ENCODE data around the gene ELP2.

The ELP2 gene

GRCh38 chr18:36191711-36192110 lies 62.0 kb downstream of the ELP2 start:
- Histone ChIP-seq H3K79me1 (replicated peaks; ENCODE audit: low read length, poor library complexity, severe bottlenecking) (peaks cover 41% of the 10 kb centered on the region), H3K23ac (ENCODE audit: low read length in 2 of 2) (no peak overlapping the region), H3K4me1 (ENCODE audit: control insufficient read depth, insufficient read depth, low read depth, low read length) (peaks cover 11% of the 10 kb centered on the region), H2BK15ac (ENCODE audit: low read depth, poor library complexity, severe bottlenecking) (no peak overlapping the region), H2AK5ac (ENCODE audit: low read length, severe bottlenecking) (no peak overlapping the region), H3K9ac (ENCODE audit: low read length) (no peak overlapping the region), H3K4me3 (ENCODE audit: insufficient read depth in 1 of 2, low read depth in 1 of 2, low read length in 2 of 2) (no peak overlapping the region), H3K14ac (ENCODE audit: low read length in 2 of 2) (no peak overlapping the region), H3K27me3 (ENCODE audit: control insufficient read depth in 1 of 2, insufficient read depth in 1 of 2, low read length in 2 of 2) (no peaks in the 10 kb centered on the region), H2AFZ (ENCODE audit: low read depth, low read length) (no peak overlapping the region), H3K9me3 (ENCODE audit: control insufficient read depth, low read length) (no peaks in the 10 kb centered on the region), H3K36me3 (ENCODE audit: control insufficient read depth in 1 of 2, insufficient read depth in 2 of 2, low read depth in 1 of 2, low read length in 2 of 2) (peaks cover 7 to 14% of the 10 kb centered on the region in 2 experiments), H3K4me2 (ENCODE audit: low read length, poor library complexity, severe bottlenecking) (no peak overlapping the region), H2BK120ac (ENCODE audit: low read depth, low read length) (no peak overlapping the region), H4K91ac (ENCODE audit: low read length) (no peak overlapping the region), H2BK12ac (ENCODE audit: low read length in 2 of 2) (no peak overlapping the region), H2BK5ac (ENCODE audit: low read depth, low read length, poor library complexity, severe bottlenecking) (no peak overlapping the region), H3K4ac (ENCODE audit: low read depth in 1 of 2, low read length in 2 of 2) (no peak overlapping the region), H3K18ac (ENCODE audit: low read depth in 1 of 2, low read length in 2 of 2) (no peak overlapping the region), H3K27ac (ENCODE audit: low read length, poor library complexity, severe bottlenecking) (no peak overlapping the region), H4K8ac (ENCODE audit: low read length) (no peak overlapping the region)
- DNase-seq, result no peak
- 88% methylated on average over 1 of the region's 1 CpG for WGBS

DNA sequence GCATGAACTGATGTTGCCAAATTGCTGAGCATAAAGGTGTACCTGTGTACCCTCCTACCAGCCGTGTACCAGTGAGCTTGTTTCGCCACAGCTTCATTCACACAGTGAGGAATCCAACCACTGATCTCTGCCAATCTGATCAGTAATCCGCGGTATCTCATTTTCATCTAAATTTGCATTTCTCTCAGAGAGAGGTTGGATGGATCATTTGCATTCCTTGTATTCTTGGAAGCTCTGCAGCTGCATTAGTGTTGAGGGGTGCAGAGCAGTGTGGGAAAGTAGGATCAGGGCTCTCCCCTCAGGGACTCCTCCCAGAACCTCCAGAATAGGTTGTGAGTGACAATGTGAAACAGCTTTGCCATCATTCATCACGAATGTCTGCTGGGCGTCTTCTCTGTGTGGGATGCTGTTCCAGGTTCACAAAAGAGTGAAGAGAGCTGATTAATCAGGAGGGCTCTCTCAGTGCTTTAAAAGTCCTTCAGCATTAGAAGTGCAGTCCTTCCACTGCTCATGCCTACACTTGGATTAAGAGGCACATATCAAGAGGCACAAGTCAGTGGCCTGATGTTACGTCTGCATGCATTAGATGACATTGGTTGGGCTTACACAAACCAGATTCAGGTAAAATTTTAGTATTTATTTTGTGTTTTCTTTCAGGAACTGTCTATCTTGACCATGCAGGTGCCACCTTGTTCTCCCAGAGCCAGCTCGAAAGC lies 65.1 kb downstream of the ELP2 start:
- no peak overlapping the region for H2BK12ac ChIP-seq (ENCODE audit: low read length in 2 of 2)
- H4K8ac ChIP-seq (ENCODE audit: low read length), result no peak overlapping the region
- no peak overlapping the region for H4K91ac ChIP-seq (ENCODE audit: low read length)
- no peaks in the 10 kb centered on the region for H3K9me3 ChIP-seq (ENCODE audit: control insufficient read depth, low read length)
- no peak overlapping the region for H2BK5ac ChIP-seq (ENCODE audit: low read depth, low read length, poor library complexity, severe bottlenecking)
- H3K4me3 ChIP-seq (ENCODE audit: insufficient read depth in 1 of 2, low read depth in 1 of 2, low read length in 2 of 2), result no peak overlapping the region
- no peak overlapping the region for H3K4me2 ChIP-seq (ENCODE audit: low read length, poor library complexity, severe bottlenecking)
- H3K23ac ChIP-seq (ENCODE audit: low read length in 2 of 2), result no peak overlapping the region
- 85% methylated on average over 6 of the region's 8 CpGs for WGBS
- DNase-seq, result no peak
- H3K4ac ChIP-seq (ENCODE audit: low read depth in 1 of 2, low read length in 2 of 2), result no peak overlapping the region
- no peak overlapping the region for H2BK120ac ChIP-seq (ENCODE audit: low read depth, low read length)
- no peak overlapping the region for H3K27ac ChIP-seq (ENCODE audit: low read length, poor library complexity, severe bottlenecking)
- no peak overlapping the region for H3K9ac ChIP-seq (ENCODE audit: low read length)
- peaks cover 34% of the 10 kb centered on the region for H3K79me1 ChIP-seq (replicated peaks; ENCODE audit: low read length, poor library complexity, severe bottlenecking)
- H2AK5ac ChIP-seq (ENCODE audit: low read length, severe bottlenecking), result no peak overlapping the region
- H2BK15ac ChIP-seq (ENCODE audit: low read depth, poor library complexity, severe bottlenecking), result no peak overlapping the region
- no peaks in the 10 kb centered on the region for H3K4me1 ChIP-seq (ENCODE audit: control insufficient read depth, insufficient read depth, low read depth, low read length)
- H3K18ac ChIP-seq (ENCODE audit: low read depth in 1 of 2, low read length in 2 of 2), result no peak overlapping the region
- H2AFZ ChIP-seq (ENCODE audit: low read depth, low read length), result no peak overlapping the region
- H3K36me3 ChIP-seq (ENCODE audit: control insufficient read depth in 1 of 2, insufficient read depth in 2 of 2, low read depth in 1 of 2, low read length in 2 of 2), result peaks cover 16 to 20% of the 10 kb centered on the region in 2 experiments
- H3K14ac ChIP-seq (ENCODE audit: low read length in 2 of 2), result no peak overlapping the region
- no peaks in the 10 kb centered on the region for H3K27me3 ChIP-seq (ENCODE audit: control insufficient read depth in 1 of 2, insufficient read depth in 1 of 2, low read length in 2 of 2)

DNA sequence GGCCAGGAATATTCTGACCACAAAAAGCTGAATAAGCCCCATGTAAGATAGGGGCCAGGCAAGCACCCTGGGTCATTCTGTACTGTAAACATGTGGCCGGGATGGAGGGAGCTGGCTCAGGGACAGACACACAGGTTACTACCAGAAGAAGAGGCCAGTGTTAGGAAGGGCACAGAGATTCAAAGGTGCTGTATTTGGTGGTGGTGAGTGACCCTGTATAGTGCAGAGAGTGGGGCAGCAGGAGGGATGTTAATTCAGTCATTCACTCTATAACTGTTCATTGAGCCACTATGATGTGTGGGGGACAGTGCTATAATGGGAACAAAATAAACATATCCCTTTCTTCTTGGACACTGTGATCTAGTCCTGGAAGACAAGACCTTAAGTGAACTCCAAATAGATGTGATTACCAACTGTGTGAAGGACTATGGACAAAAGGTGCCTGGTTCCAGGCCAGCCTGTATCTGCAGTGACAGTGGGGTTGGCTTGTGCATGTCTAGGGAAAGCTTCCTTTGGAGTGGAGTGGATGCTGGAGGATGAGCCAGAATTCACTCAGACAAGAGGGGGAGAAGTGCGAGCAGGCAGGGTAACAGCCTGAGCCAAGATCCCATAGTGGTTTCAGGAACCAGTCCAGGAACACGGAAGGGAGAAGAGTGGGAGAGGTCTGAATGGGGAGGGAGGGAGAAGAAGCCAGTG lies 65.9 kb downstream of the ELP2 start:
- Histone ChIP-seq H3K14ac (ENCODE audit: low read length in 2 of 2) (no peak overlapping the region), H4K91ac (ENCODE audit: low read length) (no peak overlapping the region), H2BK12ac (ENCODE audit: low read length in 2 of 2) (no peak overlapping the region), H3K9me3 (ENCODE audit: control insufficient read depth, low read length) (no peaks in the 10 kb centered on the region), H4K8ac (ENCODE audit: low read length) (no peak overlapping the region), H2AK5ac (ENCODE audit: low read length, severe bottlenecking) (no peak overlapping the region), H3K27me3 (ENCODE audit: control insufficient read depth in 1 of 2, insufficient read depth in 1 of 2, low read length in 2 of 2) (no peaks in the 10 kb centered on the region), H2BK5ac (ENCODE audit: low read depth, low read length, poor library complexity, severe bottlenecking) (no peak overlapping the region), H3K4ac (ENCODE audit: low read depth in 1 of 2, low read length in 2 of 2) (no peak overlapping the region), H3K23ac (ENCODE audit: low read length in 2 of 2) (no peak overlapping the region), H3K4me3 (ENCODE audit: insufficient read depth in 1 of 2, low read depth in 1 of 2, low read length in 2 of 2) (no peak overlapping the region), H3K4me1 (ENCODE audit: control insufficient read depth, insufficient read depth, low read depth, low read length) (no peaks in the 10 kb centered on the region), H2AFZ (ENCODE audit: low read depth, low read length) (no peak overlapping the region), H3K27ac (ENCODE audit: low read length, poor library complexity, severe bottlenecking) (no peak overlapping the region), H3K18ac (ENCODE audit: low read depth in 1 of 2, low read length in 2 of 2) (no peak overlapping the region), H3K79me1 (replicated peaks; ENCODE audit: low read length, poor library complexity, severe bottlenecking) (peaks cover 33% of the 10 kb centered on the region), H3K9ac (ENCODE audit: low read length) (no peak overlapping the region), H3K36me3 (ENCODE audit: control insufficient read depth in 1 of 2, insufficient read depth in 2 of 2, low read depth in 1 of 2, low read length in 2 of 2) (peaks cover 24 to 28% of the 10 kb centered on the region in 2 experiments), H2BK15ac (ENCODE audit: low read depth, poor library complexity, severe bottlenecking) (no peak overlapping the region), H2BK120ac (ENCODE audit: low read depth, low read length) (no peak overlapping the region), H3K4me2 (ENCODE audit: low read length, poor library complexity, severe bottlenecking) (no peak overlapping the region)
- DNase-seq, result no peak
- 88% methylated on average over 3 of the region's 3 CpGs for WGBS

- Histone ChIP-seq H2BK5ac (ENCODE audit: low read depth, low read length, poor library complexity, severe bottlenecking) (no peak overlapping the region), H3K36me3 (ENCODE audit: control insufficient read depth in 1 of 2, insufficient read depth in 2 of 2, low read depth in 1 of 2, low read length in 2 of 2) (peaks cover 25 to 35% of the 10 kb centered on the region in 2 experiments), H2BK12ac (ENCODE audit: low read length in 2 of 2) (no peak overlapping the region), H3K4me2 (ENCODE audit: low read length, poor library complexity, severe bottlenecking) (no peak overlapping the region), H3K18ac (ENCODE audit: low read depth in 1 of 2, low read length in 2 of 2) (no peak overlapping the region), H2BK15ac (ENCODE audit: low read depth, poor library complexity, severe bottlenecking) (no peak overlapping the region), H2AFZ (ENCODE audit: low read depth, low read length) (no peak overlapping the region), H2AK5ac (ENCODE audit: low read length, severe bottlenecking) (no peak overlapping the region), H3K14ac (ENCODE audit: low read length in 2 of 2) (no peak overlapping the region), H2BK120ac (ENCODE audit: low read depth, low read length) (no peak overlapping the region), H3K79me1 (replicated peaks; ENCODE audit: low read length, poor library complexity, severe bottlenecking) (peaks cover 33% of the 10 kb centered on the region), H4K91ac (ENCODE audit: low read length) (no peak overlapping the region), H3K4ac (ENCODE audit: low read depth in 1 of 2, low read length in 2 of 2) (no peak overlapping the region), H3K23ac (ENCODE audit: low read length in 2 of 2) (no peak overlapping the region), H4K8ac (ENCODE audit: low read length) (no peak overlapping the region), H3K4me1 (ENCODE audit: control insufficient read depth, insufficient read depth, low read depth, low read length) (no peaks in the 10 kb centered on the region), H3K27me3 (ENCODE audit: control insufficient read depth in 1 of 2, insufficient read depth in 1 of 2, low read length in 2 of 2) (no peaks in the 10 kb centered on the region), H3K4me3 (ENCODE audit: insufficient read depth in 1 of 2, low read depth in 1 of 2, low read length in 2 of 2) (no peak overlapping the region), H3K9ac (ENCODE audit: low read length) (no peak overlapping the region), H3K27ac (ENCODE audit: low read length, poor library complexity, severe bottlenecking) (no peak overlapping the region), H3K9me3 (ENCODE audit: control insufficient read depth, low read length) (no peaks in the 10 kb centered on the region)
- WGBS, result 91% methylated on average over 6 of the region's 6 CpGs
- DNase-seq, result no peak
Measured at GRCh38 chr18:36196238-36196995, 66.7 kb downstream of the ELP2 start.
